H1 (cell line): ENCODE data around the gene PXT1. TPM values are rescaled to one million over a fixed set of nuclear protein-coding genes. Genes with fewer than 3 reads are reported as not detected.

ENCODE experiments used
- CHD2 ChIP-seq: IDR thresholded peaks from 2 replicates; pipeline ENCODE4 v1.6.1; 2012; ENCODE audit warnings: low read length, improper control_type of control experiment
- CHD7 ChIP-seq: fragments of 300-600 bp; sonication (generic); IDR thresholded peaks from 2 replicates; pipeline ENCODE4 v1.7.1; 2012; ENCODE audit warnings: low read length, moderate library complexity, mild to moderate bottlenecking, inconsistent platforms; ENCODE audit not compliant: insufficient replicate concordance
- EGR1 ChIP-seq: IDR thresholded peaks from 2 replicates; pipeline ENCODE4 v1.6.1; 2011; ENCODE audit warnings: low read depth, low read length, borderline replicate concordance
- JUND ChIP-seq: IDR thresholded peaks from 2 replicates; pipeline ENCODE4 v1.6.1; 2011; ENCODE audit warnings: mild to moderate bottlenecking, improper control_type of control experiment, low read length
- NANOG ChIP-seq: IDR thresholded peaks from 2 replicates; pipeline ENCODE4 v1.6.1; 2011; ENCODE audit warnings: low read length, low read depth, mild to moderate bottlenecking, inconsistent platforms; ENCODE audit not compliant: insufficient read depth, poor library complexity, severe bottlenecking
- NRF1 ChIP-seq: IDR thresholded peaks from 2 replicates; pipeline ENCODE4 v1.6.1; 2011; ENCODE audit warnings: mild to moderate bottlenecking, low read depth, low read length, improper control_type of control experiment
- SIN3A ChIP-seq, 2 experiments: IDR thresholded peaks in 1 of 2; conservative IDR thresholded peaks in 1 of 2; 2 replicates each; pipeline ENCODE4 v1.6.1; 2011 to 2012; ENCODE audit warnings: low read length in 2 of 2, improper control_type of control experiment in 1 of 2, low read depth in 1 of 2, mild to moderate bottlenecking in 1 of 2
- SIRT6 ChIP-seq: IDR thresholded peaks from one replicate; pipeline ENCODE4 v1.7.1; 2012; ENCODE audit warnings: low read length, inconsistent platforms
- TAF7 ChIP-seq: optimal IDR thresholded peaks from 2 replicates; pipeline ENCODE3; 2011; ENCODE audit warnings: low read depth, mild to moderate bottlenecking, inconsistent platforms, low read length, moderate library complexity, borderline replicate concordance
- ZNF274 ChIP-seq: IDR thresholded peaks from 2 replicates; pipeline ENCODE4 v1.7.0; 2012; ENCODE audit warnings: low read length, borderline replicate concordance; ENCODE audit errors: extremely low read depth
- polyA plus RNA-seq, 7 experiments: library from polyadenylated mRNA; depleted of rRNA in 3 of 7; stranded (reverse) in 5 of 7; unstranded in 2 of 7; fragments of >200 nt in 5 of 7; fragments of 200-250 nt in 2 of 7; gene quantifications; 1 replicate in 5 of 7; 2 replicates in 1 of 7; 4 replicates in 1 of 7; pipeline versions ENCODE4 v1.2.1 to v1.2.3, GENCODE V29; 2011 to 2013; ENCODE audit warnings: missing spikeins in 2 of 7, mixed read lengths in 2 of 7
- total RNA-seq: library from RNA; stranded (reverse); fragmentation: NEBNext Ultra II Directional; extraction: Animal tissue kit (Norgen Biotek cat#: 25700); gene quantifications from 2 replicates; pipeline ENCODE4 v1.2.1, GENCODE V29; 2021

Gene PXT1
- total and polyA plus RNA-seq, 2 of the 8 experiments (the other 6 are each of a cell fraction or from before 2014, with no cell fraction given) = 0.06 TPM; not detected in 1

- no peak for TF ChIP-seq CHD7
- TF ChIP-seq NRF1 = no peak
- no peak for TF ChIP-seq SIRT6
- TF ChIP-seq ZNF274 = no peak
- no peak for TF ChIP-seq CHD2
- peak; percentile 31 for TF ChIP-seq TAF7
- TF ChIP-seq SIN3A (conservative IDR thresholded peaks at IDR 0.05 in 1 of 2, IDR thresholded peaks at IDR 0.05 in 1 of 2; ENCODE audit: low read depth in 1 of 2, low read length in 2 of 2) = peak in 1 of 2 experiments; percentile 60; a peak in 1 of 4 replicates
- no peak for TF ChIP-seq EGR1
- peak; percentile 90 for TF ChIP-seq JUND
- no peak for TF ChIP-seq NANOG
Observed at GRCh38 chr6:36442671-36443470, at the start of gene PXT1, which contains the start of gene KCTD20 (continued).
